Hematopoietic multipotent progenitor cell treated with erythropoietin and hydrocortisone succinate and interleukin-3 and kit ligand, for 6 days (in vitro differentiated cells): ENCODE data around the gene COX19.
"Not testable (repeated sequence)": the region's sequence is repeated elsewhere in the genome, so short reads cannot be mapped to it uniquely, and the experiment has no call there.

Experiments used
- DNase-seq: peaks from one replicate; pipeline ENCODE4 v3.0.0-alpha.2; 2015

Gene COX19

DNA sequence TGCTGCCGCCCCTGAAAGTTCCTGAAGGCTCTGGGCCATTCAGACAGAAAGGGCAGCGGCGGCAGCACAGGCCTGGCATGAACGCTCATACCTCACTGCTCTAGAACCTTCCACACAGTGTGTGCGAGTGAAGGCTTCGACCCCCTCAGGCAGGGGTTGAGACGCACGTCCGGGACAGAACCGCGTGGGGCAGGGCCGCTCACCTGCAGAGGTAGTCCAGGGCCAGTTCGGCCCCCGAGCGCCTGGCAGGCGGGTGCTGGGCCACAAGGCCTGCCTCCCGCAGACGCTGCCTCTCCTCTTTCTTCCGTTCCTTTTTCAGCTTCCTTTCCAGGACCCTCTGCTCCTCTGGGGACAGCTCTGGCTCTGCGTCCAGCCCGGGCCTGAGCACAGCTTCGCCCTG is 34.4 kb upstream of the COX19 start:
- no peak for DNase-seq

DNA sequence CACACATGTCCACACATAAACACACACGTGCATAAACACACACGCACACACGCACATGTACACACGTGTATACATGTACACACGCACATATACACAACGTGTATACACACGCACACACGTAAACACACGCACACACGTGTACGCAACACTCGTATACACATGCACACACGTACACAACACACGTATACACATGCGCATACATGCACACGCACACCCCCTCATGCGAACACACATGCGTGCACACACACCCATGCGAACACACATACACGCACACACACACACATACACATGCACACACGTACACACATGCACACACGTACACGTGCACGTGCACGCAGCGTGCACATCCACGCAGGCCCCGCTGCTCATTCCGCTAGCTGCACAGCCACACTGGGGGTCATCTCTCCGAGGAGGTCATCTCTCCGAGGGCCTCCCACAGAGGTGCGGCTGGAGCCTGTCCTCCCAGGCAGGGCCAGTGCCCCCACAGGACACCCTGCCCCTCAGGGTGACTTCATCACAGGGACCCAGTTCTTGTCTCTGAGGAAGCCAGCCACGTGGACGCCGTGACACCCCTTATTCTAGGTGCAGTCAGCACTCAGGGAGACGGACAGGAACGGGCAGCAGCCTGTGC is 33.5 kb upstream of the COX19 start:
- no peak for DNase-seq

DNA sequence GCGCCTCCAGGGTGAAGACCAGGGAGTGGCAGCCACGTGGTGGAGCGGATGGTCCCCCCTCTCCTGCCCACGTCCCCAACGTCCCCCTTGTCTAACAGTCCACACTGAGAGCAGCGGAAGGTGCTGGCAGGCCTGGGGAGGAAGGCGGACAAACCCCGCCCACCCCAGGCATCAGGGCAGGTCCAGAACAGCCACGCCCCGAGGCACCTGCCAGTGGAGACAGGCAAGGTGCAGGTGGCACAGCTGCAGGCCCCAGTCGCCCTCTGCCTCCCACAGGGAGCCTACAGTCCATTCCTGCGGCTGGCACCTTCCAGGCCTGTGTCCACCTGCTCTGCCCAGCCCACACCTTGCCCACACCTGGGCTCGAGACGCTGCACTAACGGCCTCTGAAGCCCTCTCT is 32.6 kb upstream of the COX19 start:
- DNase-seq, result no peak

DNA sequence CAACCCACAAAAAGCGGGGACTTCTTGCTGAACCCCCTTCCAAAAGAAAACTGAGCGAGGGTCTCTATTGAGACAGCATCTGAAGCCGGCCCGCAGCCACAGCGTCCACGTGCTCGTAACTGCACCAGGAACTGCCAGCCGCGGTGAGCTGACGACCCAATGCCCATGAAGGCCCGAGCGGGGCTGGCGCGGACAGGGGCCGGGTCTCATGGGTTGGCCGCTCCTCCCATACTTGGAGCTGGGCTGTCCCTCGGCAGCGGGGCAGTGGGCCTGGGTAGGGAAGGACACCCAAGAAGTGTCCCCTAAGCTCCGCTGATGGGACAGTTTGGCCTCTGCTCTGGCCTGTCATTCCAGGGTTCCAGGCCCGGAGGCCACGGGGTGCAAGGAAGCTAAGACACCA is 30.0 kb upstream of the COX19 start:
- DNase-seq, result no peak

DNA sequence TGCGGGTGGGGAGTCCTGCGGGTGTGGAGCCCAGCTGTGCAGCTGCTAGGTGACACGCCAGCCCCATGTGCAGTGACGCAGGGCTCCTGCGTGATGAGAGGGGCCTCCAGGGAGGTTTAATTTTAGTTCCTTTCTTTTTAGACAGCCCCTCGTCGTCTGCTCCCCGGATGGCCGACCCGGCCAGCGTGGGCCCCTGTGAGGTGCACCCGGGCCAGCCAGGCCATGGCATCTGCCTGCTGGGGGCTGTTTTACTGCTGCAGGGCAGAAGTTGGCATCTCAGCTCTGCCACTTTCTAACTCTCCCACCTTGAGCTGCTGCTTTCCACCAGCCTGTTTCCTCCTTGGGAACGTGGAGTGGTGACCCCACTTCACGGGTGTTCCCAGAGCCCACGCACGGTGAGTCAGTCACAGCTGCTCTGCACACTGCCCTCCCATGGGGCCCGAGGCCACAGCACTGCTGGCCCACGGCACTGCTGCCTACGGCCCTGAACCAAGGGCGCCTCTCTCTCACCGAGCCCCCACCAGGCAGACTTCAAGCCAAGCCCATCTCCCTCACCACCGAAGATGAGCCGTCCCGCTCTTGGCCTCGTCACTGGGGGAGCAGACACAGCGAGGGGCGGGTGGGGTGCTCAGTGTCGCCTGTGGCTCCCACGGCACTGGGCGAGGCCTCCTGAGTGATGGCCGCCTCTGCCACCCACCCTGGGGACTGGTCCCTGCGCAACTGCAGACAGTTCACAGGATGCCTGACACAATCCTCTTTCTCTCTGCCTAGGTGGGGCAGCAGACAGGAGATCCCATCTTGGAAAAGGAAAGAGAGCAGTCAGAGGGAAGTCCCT is 28.9 kb upstream of the COX19 start:
- DNase-seq, result no peak

DNA sequence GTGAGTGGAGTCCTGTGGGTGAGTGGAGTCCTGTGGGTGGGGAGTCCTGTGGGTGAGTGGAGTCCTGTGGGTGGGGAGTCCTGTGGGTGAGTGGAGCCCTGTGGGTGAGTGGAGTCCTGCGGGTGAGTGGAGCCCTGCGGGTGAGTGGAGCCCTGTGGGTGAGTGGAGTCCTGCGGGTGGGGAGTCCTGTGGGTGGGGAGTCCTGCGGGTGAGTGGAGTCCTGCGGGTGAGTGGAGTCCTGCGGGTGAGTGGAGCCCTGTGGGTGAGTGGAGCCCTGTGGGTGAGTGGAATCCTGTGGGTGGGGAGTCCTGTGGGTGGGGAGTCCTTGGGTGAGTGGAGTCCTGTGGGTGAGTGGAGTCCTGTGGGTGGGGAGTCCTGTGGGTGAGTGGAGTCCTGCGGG is 27.1 kb upstream of the COX19 start:
- not testable (repeated sequence) for DNase-seq

DNA sequence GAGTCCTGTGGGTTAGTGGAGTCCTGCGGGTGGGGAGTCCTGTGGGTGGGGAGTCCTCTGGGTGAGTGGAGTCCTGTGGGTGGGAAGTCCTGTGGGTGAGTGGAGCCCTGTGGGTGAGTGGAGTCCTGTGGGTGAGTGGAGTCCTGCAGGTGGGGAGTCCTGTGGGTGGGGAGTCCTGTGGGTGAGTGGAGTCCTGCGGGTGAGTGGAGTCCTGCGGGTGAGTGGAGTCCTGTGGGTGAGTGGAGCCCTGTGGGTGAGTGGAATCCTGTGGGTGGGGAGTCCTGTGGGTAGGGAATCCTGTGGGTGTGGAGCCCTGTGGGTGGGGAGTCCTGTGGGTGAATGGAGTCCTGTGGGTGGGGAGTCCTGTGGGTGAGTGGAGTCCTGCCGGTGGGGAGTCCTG is 26.7 kb upstream of the COX19 start:
- DNase-seq, result not testable (repeated sequence)

DNA sequence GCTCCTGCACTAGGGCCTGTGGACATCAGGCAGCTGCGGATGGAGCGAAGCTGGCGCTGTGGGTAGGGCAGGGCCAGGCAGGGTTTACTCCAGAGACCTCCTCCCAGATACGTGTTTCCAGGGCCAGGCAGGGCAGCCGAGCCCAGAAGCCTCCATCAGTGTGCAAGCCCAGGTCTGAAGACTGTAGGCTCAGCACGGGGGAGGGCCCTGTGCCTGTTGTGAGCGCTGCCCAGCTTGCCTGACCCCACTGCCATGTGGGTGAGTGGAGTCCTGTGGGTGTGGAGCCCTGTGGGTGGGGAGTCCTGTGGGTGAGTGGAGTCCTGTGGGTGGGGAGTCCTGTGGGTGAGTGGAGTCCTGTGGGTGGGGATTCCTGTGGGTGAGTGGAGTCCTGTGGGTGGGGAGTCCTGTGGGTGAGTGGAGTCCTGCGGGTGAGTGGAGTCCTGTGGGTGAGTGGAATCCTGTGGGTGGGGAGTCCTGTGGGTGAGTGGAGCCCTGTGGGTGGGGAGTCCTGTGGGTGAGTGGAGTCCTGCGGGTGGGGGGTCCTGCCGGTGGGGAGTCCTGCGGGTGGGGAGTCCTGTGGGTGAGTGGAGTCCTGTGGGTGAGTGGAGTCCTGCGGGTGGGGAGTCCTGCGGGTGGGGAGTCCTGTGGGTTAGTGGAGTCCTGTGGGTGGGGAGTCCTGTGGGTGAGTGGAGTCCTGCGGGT is 25.9 kb upstream of the COX19 start:
- DNase-seq, result peak; percentile 52

DNA sequence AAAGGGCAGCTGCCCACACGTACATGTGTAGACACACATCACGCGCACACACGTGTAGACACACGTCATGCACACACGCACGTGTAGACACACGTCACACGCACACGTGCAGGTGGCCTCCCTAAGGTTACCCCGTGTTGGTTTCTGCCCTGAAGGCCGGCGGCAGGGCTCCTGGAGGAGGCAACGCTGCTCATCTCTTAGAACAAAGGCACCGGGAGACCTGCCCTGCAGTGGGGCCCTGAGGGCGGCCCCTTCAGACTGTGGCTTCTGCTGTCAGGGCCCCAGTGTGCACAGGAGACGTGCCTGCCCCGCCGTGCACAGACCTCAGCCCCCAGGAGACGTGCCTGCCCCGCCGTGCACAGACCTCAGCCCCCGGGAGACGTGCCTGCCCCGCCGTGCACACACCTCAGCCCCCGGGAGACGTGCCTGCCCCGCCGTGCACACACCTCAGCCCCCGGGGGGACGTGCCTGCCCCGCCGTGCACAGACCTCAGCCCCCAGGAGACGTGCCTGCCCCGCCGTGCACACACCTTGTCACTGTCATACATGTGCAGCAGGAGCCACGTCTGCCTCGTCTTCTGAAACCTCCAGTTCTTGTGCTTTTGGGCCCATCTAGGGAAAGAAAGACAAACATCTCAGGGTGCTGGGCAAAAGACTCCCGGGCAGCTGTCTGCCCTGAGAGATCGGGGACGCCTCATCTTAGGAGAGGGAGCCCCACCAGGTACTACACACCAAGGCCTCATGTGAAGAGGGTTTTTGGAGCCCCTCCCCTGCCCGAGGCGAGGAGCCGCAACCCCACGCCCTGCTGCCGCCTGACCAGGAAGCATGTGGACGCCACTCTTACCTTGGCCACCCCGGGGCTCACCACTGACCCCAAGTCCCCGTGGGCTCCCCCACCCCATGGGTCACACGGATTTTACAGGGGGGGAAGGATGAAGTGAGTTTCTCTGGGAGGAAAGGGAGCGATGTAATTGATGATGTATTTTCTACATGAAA is 24.9 kb upstream of the COX19 start:
- no peak for DNase-seq

DNA sequence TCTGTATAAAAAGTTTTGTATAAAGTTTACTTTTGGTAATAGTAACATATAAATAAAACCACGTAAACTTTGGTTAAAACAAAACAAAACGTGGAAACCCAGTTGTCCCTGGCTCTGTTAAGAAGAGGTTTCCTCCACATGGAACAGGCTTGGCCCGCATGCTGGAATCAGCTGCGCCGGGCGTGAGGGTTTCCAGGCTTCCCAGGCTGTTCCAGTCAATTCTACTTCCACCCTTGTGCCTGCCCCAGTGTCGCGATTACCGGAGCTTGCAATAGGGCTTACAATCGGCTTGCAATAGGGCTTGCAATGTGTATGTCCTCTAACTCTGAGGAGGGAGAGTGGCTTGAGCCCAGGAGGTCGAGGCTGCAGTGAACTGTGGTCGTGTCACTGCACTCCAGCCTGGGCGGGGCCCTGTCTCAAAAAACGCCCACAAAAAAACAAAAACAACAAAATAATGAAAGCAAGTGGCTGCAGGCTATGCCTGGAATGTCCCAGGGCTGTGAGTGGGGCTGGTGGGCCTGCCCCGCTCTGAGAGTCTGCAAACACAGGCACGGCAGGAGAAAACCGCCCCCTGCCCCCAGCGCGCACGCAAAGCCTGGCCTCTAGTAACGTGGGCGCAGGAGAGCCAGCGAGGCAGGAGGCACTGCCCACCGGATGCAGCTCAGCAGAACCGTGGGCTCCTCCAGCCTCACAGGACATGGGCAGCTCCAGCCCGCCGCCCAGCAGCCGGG is 24.0 kb upstream of the COX19 start:
- no peak for DNase-seq

DNA sequence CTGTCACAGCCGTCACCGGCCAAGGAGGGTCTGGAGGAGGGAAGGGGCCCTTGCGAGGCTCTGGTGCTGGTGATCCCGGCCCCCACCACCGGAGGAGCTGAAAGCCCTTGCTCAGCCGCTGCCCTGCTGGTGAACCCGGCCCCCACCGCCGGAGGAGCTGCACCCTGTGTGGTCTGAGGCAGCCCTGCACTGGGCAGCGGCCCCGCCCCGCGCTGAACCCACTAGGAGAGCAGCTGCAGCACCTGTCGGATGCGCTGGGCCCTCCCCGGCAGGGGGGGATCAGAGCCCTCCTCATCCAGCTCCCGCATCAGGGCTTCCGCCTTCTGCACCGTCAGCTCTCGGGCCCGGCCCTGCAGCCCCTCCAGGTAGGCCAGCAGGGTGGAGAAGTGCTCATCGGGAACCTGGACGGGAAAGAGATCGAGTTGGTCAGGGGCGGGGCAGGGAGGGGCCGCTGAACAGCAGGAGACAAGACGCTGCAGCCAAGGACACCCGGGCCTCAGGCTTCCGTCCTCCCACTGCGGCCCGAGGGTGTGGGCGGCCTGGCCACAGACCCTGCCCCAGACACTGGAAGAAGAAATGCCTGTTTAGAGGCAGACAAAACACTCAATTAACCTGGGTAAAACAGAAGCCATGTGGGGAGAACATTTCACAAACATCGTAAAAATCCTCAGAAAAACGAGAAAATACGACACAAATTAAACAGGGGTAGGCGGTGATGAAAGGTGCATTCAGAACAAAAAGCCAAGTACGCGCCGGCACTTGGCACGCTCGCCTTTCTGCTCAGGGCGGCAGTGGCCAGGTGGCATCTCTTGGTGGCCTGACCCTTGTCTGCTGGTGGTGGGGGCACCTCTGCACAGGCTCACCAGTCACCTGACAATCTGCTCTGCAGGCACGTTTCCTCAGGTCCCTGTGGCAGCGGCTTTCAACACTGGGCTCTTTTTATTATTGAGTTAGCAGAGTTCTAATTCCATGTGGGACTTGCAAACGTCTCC is 22.4 kb upstream of the COX19 start:
- no peak for DNase-seq

DNA sequence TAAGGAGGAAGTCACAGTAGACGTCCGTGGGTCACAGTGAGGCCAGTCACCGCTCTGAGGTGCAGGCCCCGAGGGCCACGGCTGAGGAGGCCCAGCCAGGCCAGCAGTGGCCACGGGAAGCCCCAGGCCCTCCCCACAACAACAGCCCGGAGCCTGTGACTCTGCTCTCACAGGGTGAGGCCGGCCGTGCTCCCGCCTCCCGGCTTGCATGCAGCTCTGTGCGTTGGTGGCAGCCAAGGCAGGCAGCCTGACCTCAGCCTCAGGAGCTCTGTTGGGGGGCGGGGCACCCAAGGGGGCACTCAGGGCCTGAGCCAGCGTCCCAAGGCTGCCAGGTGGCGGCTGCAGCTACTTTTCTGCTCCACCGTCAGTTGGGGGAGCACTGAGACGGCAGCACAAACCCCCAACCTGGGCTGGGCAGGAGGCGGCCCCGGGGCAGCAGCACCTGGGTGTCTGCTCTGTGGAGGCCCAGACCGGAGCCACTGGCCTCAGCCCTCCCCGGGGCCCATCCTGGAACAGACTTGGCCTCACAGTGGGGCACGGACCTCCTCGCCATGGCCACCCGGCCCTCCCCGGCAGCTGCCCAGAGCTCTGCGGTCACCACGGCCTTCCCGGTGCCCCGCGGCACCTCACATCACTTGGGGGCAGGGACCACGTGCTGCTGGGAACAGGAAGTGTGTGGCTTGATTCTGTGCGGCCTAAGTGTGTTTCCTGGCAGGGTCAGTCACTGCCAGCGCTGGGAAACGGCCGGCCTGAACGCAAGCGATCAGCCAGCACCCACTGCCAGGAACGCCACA is 20.9 kb upstream of the COX19 start:
- no peak for DNase-seq

DNA sequence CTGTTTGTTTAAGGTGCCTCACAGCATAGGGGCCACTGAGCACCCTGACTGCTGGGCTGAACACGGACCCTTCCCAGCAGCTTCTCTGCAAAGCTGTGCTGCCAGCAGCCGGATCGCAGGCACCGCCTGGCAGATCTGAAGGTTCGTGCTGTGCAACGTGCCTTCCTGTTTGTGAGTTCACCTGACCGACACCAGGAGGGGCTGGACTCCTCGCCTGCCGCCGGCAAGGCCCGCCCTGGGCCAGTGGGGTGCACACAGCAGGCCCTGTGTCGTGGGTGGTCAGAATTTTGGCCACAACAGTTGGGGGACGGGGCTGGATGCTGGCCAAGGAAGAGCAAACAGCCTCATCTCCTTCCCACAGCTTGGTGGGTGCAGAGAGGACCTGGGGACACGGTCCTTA is 20.2 kb upstream of the COX19 start:
- DNase-seq, result no peak

DNA sequence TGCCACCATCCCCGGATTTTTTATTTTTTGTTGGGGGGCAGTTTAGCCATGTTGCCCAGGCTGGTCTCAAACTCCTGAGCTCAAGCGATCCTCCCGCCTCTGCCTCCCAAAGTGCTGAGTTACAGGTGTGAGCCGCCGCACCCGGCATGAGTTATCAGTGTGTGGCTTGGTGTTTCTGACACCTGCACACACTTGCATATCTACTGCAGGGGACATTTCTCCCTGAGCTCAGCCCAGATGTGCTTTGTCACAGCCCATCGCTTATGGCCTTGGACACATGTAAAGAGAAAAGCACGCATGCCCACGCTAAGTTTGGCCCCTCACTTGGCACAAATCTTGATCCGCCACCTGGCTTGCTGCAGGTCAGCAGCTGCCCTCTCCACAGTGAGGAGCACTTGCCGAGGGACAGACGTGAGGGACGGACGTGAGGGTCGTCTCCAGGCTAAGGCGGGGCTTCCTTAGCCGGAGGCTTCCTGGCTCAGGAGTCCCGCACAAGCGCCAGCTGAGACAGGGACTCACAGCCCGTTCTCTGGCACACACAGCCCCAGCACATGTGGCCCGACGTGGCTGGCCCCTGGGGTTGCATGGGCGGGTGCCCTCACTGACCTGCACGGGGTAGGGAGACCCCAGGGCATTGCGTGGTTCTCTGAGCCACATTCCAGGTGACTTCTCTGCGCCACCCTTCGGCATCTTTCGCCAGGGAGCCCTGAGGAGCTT is 19.4 kb upstream of the COX19 start:
- no peak for DNase-seq

DNA sequence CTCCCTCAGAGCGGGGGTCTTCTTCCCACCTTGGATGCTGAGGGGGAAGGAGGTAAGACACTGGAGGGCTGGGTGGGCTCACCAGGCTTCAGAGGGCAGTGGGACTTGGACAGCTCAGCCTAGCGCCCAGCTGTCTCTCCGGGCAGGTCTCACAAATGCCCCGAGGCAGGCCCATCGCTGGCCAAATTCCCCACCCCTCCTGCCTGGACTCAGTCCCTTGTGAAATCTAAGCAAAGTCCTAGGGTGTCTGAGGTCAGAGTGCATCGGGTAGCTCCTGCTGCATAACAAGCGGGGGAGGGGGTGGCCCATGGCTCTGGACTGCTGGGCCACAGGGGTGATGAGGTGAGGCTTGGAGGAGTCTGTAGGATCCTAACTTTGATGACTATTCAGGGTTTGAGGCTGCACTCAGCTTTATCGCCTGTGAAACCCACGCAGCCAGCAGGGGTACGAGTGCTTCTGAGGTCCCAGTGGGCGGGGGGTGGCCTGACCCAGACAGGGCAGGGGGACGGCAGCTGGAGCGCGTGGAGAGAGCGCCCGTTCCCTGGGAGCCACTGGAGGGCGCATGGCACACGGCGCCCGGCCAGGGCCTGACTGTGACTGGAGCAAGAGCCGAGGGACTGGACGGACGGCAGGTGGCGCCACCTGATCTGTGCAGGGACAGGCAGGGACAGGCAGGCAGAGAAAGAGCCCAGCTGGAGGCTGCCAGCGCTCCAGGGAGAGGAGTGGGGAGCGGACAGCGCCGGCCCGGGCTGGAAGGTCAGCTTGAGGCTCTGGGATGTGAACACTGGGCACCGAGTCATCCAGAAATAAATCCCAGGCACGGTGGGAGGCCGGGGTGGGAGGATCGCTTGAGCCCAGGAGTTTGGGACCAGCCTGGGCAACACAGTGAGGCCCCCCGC is 17.6 kb upstream of the COX19 start:
- peak; percentile 97 for DNase-seq

DNA sequence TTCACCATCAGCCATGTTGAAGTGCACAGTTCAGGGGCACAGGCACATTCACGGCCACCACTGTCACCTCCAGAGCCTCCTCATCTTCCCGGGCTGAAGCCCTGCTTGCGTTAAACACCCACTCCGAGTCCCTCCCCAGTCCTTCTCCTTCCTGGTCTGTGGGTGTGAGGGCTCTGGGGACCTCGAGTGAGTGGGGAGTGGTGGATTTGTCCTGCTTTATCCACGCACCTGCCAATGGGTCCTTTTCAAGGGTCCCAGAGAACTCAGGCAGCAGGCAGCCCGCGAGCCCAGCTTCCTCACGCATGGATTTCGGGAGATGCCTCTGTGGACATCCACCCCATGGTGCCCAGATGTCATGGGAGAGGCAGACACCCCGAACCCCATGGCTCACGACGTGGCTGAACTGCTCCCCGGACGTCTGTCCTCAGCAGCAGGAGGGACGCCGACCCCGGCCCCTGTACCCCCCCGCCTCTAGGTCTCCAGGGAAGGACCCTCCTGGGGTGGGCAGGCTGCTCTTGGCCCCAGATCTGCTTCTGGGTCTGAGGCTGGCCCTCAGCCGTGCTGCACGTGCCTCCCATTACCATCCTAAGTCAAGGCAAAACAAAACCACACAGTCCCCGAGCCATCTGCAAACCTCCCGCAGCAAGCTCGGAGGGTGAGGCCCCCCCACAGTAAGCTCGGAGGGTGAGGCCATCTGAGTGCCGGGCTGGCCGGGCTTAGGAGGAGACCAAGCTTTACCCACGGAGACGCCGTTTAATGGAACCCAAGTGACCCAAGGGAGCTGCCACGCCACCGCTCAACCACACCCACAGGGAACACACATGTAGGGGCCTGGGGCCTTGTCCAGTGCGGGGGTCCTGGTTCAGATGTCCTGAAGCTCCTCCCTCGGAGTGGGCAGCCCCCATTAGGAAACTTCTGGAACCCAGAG is 16.6 kb upstream of the COX19 start:
- no peak for DNase-seq
